Stimulated activated CD8-positive, alpha-beta memory T cell treated with anti-CD3 and anti-CD28 coated beads, Interleukin-7, amount 100 ng/mL, for 1 hour (primary cell): ENCODE results near the gene IFT122.

Experiments
- DNase-seq, 2 donors: peaks; one replicate each; pipeline ENCODE4 v3.0.0-alpha.2; 2020; ENCODE audit warnings: low read depth in 2 of 2

Gene IFT122

GRCh38 chr3:129519449-129519848, 79.4 kb downstream of the IFT122 start:
- DNase-seq = no peak

- no peak for DNase-seq
Observed at GRCh38 chr3:129519896-129520715, 80.1 kb downstream of the IFT122 start.

GRCh38 chr3:129520960-129521359, 80.9 kb downstream of the IFT122 start:
- no peak for DNase-seq

- no peak for DNase-seq
Observed at GRCh38 chr3:129521611-129522010, 81.6 kb downstream of the IFT122 start.

- no peak for DNase-seq
Observed at GRCh38 chr3:129522953-129523352, 82.9 kb downstream of the IFT122 start.

GRCh38 chr3:129524081-129524480, 84.1 kb downstream of the IFT122 start:
- DNase-seq = no peak

- DNase-seq = no peak
Observed at GRCh38 chr3:129525341-129525968, 85.4 kb downstream of the IFT122 start.

GRCh38 chr3:129526121-129526900, 86.3 kb downstream of the IFT122 start:
- no peak for DNase-seq

- DNase-seq = no peak
Observed at GRCh38 chr3:129527262-129527661, 87.2 kb downstream of the IFT122 start.

- no peak for DNase-seq
Observed at GRCh38 chr3:129528589-129529100, 88.6 kb downstream of the IFT122 start, which contains the start of gene RHO. Gene RHO, plus strand, starts transcription at chr3:129528639. Its CDS starts 95 bp downstream, at chr3:129528734.

- no peak for DNase-seq
Observed at GRCh38 chr3:129529436-129530210, 89.6 kb downstream of the IFT122 start.

GRCh38 chr3:129530251-129530791, 90.3 kb downstream of the IFT122 start:
- no peak for DNase-seq

- DNase-seq = no peak
Observed at GRCh38 chr3:129530821-129531220, 90.8 kb downstream of the IFT122 start.

GRCh38 chr3:129531699-129532098, 91.7 kb downstream of the IFT122 start:
- DNase-seq = no peak

GRCh38 chr3:129532261-129532660, 92.2 kb downstream of the IFT122 start:
- no peak for DNase-seq

GRCh38 chr3:129533406-129533805, 93.4 kb downstream of the IFT122 start:
- no peak for DNase-seq

GRCh38 chr3:129534428-129535027, 94.5 kb downstream of the IFT122 start:
- no peak for DNase-seq

- DNase-seq = no peak
Observed at GRCh38 chr3:129535075-129535474, 95.1 kb downstream of the IFT122 start.

- DNase-seq = no peak
Observed at GRCh38 chr3:129536374-129536667, 96.3 kb downstream of the IFT122 start.

- DNase-seq = no peak
Observed at GRCh38 chr3:129536804-129537203, 96.8 kb downstream of the IFT122 start.

GRCh38 chr3:129539206-129539605, 99.2 kb downstream of the IFT122 start:
- DNase-seq = no peak
